Keratinocyte (primary cell): Measurements from ENCODE around the gene DDX5. TPM values are rescaled to one million over a fixed set of nuclear protein-coding genes. Genes with fewer than 3 reads are reported as not detected.

Experiments used
- DNase-seq: peaks from one replicate; pipeline ENCODE4 v3.0.0-alpha.2; 2011; ENCODE audit warnings: low read depth, missing footprints, low spot score
- FAIRE-seq: peaks from 2 replicates; lab custom pipeline; 2011; peaks lifted over from hg19 to GRCh38; lab: Jason Lieb, UNC
- H2AFZ ChIP-seq: 2 replicates; pipeline ENCODE4 v1.6.0; 2012; ENCODE audit warnings: low read length, control low read depth, inconsistent platforms; ENCODE audit not compliant: control insufficient read depth
- H3K27ac ChIP-seq: 2 replicates; pipeline ENCODE4 v1.5.1; 2011; ENCODE audit warnings: low read length; ENCODE audit not compliant: control insufficient read depth, insufficient read depth
- H3K27me3 ChIP-seq: 3 replicates; pipeline ENCODE4 v1.6.0; 2011; ENCODE audit warnings: low read length; ENCODE audit not compliant: control insufficient read depth, insufficient read depth; ENCODE audit errors: extremely low read depth
- H3K36me3 ChIP-seq, 2 experiments: 2 replicates in 1 of 2; 3 replicates in 1 of 2; pipeline ENCODE4 v1.5.1; 2011; ENCODE audit warnings: low read length in 2 of 2, mild to moderate bottlenecking in 1 of 2; ENCODE audit not compliant: control insufficient read depth in 2 of 2, insufficient read depth in 2 of 2; ENCODE audit errors: extremely low read depth in 1 of 2
- H3K4me1 ChIP-seq: 3 replicates; pipeline ENCODE4 v1.5.1; 2011; ENCODE audit warnings: low read length; ENCODE audit not compliant: control insufficient read depth, insufficient read depth; ENCODE audit errors: extremely low read depth
- H3K4me2 ChIP-seq: 3 replicates; pipeline ENCODE4 v1.6.0; 2011; ENCODE audit warnings: low read depth, low read length; ENCODE audit not compliant: control insufficient read depth, insufficient read depth; ENCODE audit errors: extremely low read depth
- H3K4me3 ChIP-seq, 3 experiments: fragments of 200-600 bp in 1 of 3; sonication (generic) in 1 of 3; 2 replicates in 2 of 3; 3 replicates in 1 of 3; pipeline ENCODE4 v1.5.1; 2011 to 2016; ENCODE audit warnings: low read length in 3 of 3, mild to moderate bottlenecking in 3 of 3, control low read depth in 2 of 3, inconsistent platforms in 1 of 3, low read depth in 1 of 3, mixed read lengths in 1 of 3, mixed run types in 1 of 3, moderate library complexity in 1 of 3; ENCODE audit not compliant: control insufficient read depth in 2 of 3, insufficient read depth in 2 of 3; ENCODE audit errors: extremely low read depth in 1 of 3
- H3K79me2 ChIP-seq: 2 replicates; pipeline ENCODE4 v1.6.0; 2012; ENCODE audit warnings: low read length; ENCODE audit not compliant: control insufficient read depth, insufficient read depth
- H3K9ac ChIP-seq: 3 replicates; pipeline ENCODE4 v1.6.0; 2011; ENCODE audit warnings: low read length; ENCODE audit not compliant: control insufficient read depth, insufficient read depth; ENCODE audit errors: extremely low read depth
- H3K9me1 ChIP-seq: 3 replicates; pipeline ENCODE4 v1.6.0; 2011; ENCODE audit warnings: low read length; ENCODE audit not compliant: control insufficient read depth, insufficient read depth; ENCODE audit errors: extremely low read depth
- H3K9me3 ChIP-seq: 2 replicates; pipeline ENCODE4 v1.5.1; 2012; ENCODE audit warnings: low read depth, low read length; ENCODE audit not compliant: control insufficient read depth
- H4K20me1 ChIP-seq: 3 replicates; pipeline ENCODE4 v1.6.0; 2011; ENCODE audit warnings: low read length; ENCODE audit not compliant: control insufficient read depth, insufficient read depth; ENCODE audit errors: extremely low read depth
- EZH2 ChIP-seq: IDR thresholded peaks from one replicate; pipeline ENCODE4 v1.6.1; 2012; ENCODE audit warnings: inconsistent platforms, mild to moderate bottlenecking, low read length, moderate library complexity
- dilution Hi-C: fragments of 300-500 bp; cut with MboI; formaldehyde crosslinking; loops from one replicate; pipeline ENCODE4 v1.7.0; 2020; ENCODE audit warnings: low sequenced_read_pairs; ENCODE audit not compliant: extremely low pct_ligation_motif_present
- polyA plus RNA-seq, 5 experiments: library from polyadenylated mRNA; depleted of rRNA in 3 of 5; stranded (reverse) in 3 of 5; stranded (forward) in 1 of 5; unstranded in 1 of 5; fragments of >200 nt; gene quantifications; 1 replicate in 1 of 5; 2 replicates in 3 of 5; 3 replicates in 1 of 5; pipeline versions ENCODE4 v1.2.1 to v1.2.3, GENCODE V29; 2011 to 2012; ENCODE audit warnings: missing spikeins in 2 of 5, low read depth in 1 of 5, low replicate concordance in 1 of 5
- TF ChIP-seq, protein P1 (sequence below), 3 experiments: IDR thresholded peaks in 1 of 3; conservative IDR thresholded peaks in 1 of 3; optimal IDR thresholded peaks in 1 of 3; 2 replicates in 2 of 3; 3 replicates in 1 of 3; pipeline versions ENCODE3 to v1.5.1; 2011; ENCODE audit warnings: low read length in 3 of 3, mild to moderate bottlenecking in 3 of 3, moderate library complexity in 2 of 3, control low read depth in 1 of 3, inconsistent platforms in 1 of 3; ENCODE audit not compliant: insufficient read depth in 2 of 3; ENCODE audit errors: extremely low read depth in 1 of 3

The DDX5 gene
- polyA plus RNA-seq, 1 donor (not counting 4 experiments of a cell fraction or from before 2014, with no cell fraction given): 793 TPM

GRCh38 chr17:64538508-64539130, 32.5 kb upstream of the DDX5 start:
- H4K20me1 ChIP-seq: peaks cover 8% of the 10 kb centered on the region
- FAIRE-seq (no peak), DNase-seq (no peak)
- no peaks in the 10 kb centered on the region for H3K4me1 ChIP-seq
- no peak overlapping the region for H2AFZ ChIP-seq
- no peak overlapping the region for H3K27ac ChIP-seq
- no peak overlapping the region for H3K4me3 ChIP-seq
- no peaks in the 10 kb centered on the region for H3K27me3 ChIP-seq
- no peaks in the 10 kb centered on the region for H3K9me3 ChIP-seq
- no peaks in the 10 kb centered on the region for H3K79me2 ChIP-seq
- no peaks in the 10 kb centered on the region for H3K9me1 ChIP-seq
- peaks cover 30 to 45% of the 10 kb centered on the region in 2 experiments for H3K36me3 ChIP-seq
- H3K4me2 ChIP-seq: no peak overlapping the region
- TF ChIP-seq, protein P1, sequence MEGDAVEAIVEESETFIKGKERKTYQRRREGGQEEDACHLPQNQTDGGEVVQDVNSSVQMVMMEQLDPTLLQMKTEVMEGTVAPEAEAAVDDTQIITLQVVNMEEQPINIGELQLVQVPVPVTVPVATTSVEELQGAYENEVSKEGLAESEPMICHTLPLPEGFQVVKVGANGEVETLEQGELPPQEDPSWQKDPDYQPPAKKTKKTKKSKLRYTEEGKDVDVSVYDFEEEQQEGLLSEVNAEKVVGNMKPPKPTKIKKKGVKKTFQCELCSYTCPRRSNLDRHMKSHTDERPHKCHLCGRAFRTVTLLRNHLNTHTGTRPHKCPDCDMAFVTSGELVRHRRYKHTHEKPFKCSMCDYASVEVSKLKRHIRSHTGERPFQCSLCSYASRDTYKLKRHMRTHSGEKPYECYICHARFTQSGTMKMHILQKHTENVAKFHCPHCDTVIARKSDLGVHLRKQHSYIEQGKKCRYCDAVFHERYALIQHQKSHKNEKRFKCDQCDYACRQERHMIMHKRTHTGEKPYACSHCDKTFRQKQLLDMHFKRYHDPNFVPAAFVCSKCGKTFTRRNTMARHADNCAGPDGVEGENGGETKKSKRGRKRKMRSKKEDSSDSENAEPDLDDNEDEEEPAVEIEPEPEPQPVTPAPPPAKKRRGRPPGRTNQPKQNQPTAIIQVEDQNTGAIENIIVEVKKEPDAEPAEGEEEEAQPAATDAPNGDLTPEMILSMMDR (optimal IDR thresholded peaks at IDR 0.05 in 1 of 3, IDR thresholded peaks at IDR 0.05 in 1 of 3, conservative IDR thresholded peaks at IDR 0.05 in 1 of 3; ENCODE audit: extremely low read depth in 1 of 3, insufficient read depth in 2 of 3, low read length in 3 of 3): no peak
- TF ChIP-seq EZH2: no peak
- dilution Hi-C loops: no loop called here
- H3K9ac ChIP-seq: no peak overlapping the region

GRCh38 chr17:64537488-64537887, 31.4 kb upstream of the DDX5 start:
- Histone ChIP-seq H3K4me3 (no peak overlapping the region), H3K27me3 (no peaks in the 10 kb centered on the region), H3K79me2 (no peaks in the 10 kb centered on the region), H3K27ac (no peak overlapping the region), H3K9ac (no peak overlapping the region), H3K9me3 (no peaks in the 10 kb centered on the region), H3K36me3 (peaks cover 29 to 46% of the 10 kb centered on the region in 2 experiments), H3K9me1 (no peaks in the 10 kb centered on the region), H3K4me2 (no peak overlapping the region), H2AFZ (no peak overlapping the region), H4K20me1 (peaks cover 8% of the 10 kb centered on the region), H3K4me1 (no peaks in the 10 kb centered on the region)
- DNase-seq (no peak), FAIRE-seq (no peak)
- TF ChIP-seq EZH2: no peak
- TF ChIP-seq, protein P1 (optimal IDR thresholded peaks at IDR 0.05 in 1 of 3, IDR thresholded peaks at IDR 0.05 in 1 of 3, conservative IDR thresholded peaks at IDR 0.05 in 1 of 3; ENCODE audit: extremely low read depth in 1 of 3, insufficient read depth in 2 of 3, low read length in 3 of 3): no peak
- dilution Hi-C loops: no loop called here
